Prostate gland (tissue), 2 donors: ENCODE data around the gene ACE.

Source experiments
- POLR2A ChIP-seq: fragments of 450-650 bp; IDR thresholded peaks from one replicate; pipeline ENCODE4 v1.6.1; 2016; ENCODE audit warnings: antibody characterized with exemption, mild to moderate bottlenecking
- POLR2AphosphoS5 ChIP-seq: sonication (generic); formaldehyde crosslinking; IDR thresholded peaks from one replicate; pipeline ENCODE4 v1.6.1; 2017; ENCODE audit warnings: antibody characterized with exemption
- TF ChIP-seq, protein P1 (sequence below), 4 experiments: fragments of 200-600 bp in 2 of 4; fragments of 450-650 bp in 2 of 4; sonication (generic) in 2 of 4; IDR thresholded peaks; 1 replicate in 3 of 4; 2 replicates in 1 of 4; pipeline ENCODE4 v1.5.1; 2016 to 2019; ENCODE audit warnings: antibody characterized with exemption in 4 of 4, mild to moderate bottlenecking in 2 of 4, moderate library complexity in 2 of 4

DNA sequence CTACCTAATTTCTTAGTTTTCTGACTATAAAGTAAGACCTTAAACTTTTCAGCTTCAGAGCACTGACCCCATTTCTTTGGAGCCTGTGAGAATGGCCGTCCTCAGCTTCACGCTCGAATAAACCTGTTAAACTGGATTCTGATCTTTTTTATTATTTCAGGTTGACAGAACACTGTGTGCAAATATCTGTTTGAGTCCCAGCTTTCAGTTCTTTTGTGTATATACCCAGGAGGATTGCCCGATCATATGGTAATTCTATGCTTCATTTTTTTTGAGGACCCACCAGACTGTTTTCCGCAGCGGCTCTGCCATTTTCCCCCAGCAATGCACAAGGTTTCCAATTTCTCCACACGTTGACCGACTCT lies 26.5 kb downstream of the ACE start:
- TF ChIP-seq POLR2A = no peak
- TF ChIP-seq, protein P1, sequence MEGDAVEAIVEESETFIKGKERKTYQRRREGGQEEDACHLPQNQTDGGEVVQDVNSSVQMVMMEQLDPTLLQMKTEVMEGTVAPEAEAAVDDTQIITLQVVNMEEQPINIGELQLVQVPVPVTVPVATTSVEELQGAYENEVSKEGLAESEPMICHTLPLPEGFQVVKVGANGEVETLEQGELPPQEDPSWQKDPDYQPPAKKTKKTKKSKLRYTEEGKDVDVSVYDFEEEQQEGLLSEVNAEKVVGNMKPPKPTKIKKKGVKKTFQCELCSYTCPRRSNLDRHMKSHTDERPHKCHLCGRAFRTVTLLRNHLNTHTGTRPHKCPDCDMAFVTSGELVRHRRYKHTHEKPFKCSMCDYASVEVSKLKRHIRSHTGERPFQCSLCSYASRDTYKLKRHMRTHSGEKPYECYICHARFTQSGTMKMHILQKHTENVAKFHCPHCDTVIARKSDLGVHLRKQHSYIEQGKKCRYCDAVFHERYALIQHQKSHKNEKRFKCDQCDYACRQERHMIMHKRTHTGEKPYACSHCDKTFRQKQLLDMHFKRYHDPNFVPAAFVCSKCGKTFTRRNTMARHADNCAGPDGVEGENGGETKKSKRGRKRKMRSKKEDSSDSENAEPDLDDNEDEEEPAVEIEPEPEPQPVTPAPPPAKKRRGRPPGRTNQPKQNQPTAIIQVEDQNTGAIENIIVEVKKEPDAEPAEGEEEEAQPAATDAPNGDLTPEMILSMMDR (IDR thresholded peaks at IDR 0.05) = no peak
- peak; percentile 79 for TF ChIP-seq POLR2AphosphoS5
